GM19351 (cell line): ENCODE results near the gene KLHDC1.
"Not testable (repeated sequence)": the region's sequence is repeated elsewhere in the genome, so short reads cannot be mapped to it uniquely, and the experiment has no call there.

Experiments
- ATAC-seq: cut with Tn5 transposase; IDR thresholded peaks from one replicate; pipeline ENCODE4 v1.9.1; 2021; ENCODE audit warnings: mild to moderate bottlenecking, moderate library complexity; ENCODE audit not compliant: unreplicated experiment

KLHDC1 gene

GRCh38 chr14:49721733-49722435, 29.0 kb downstream of the KLHDC1 start:
- ATAC-seq: not testable (repeated sequence)

- no peak for ATAC-seq
These were observed 34.3 kb downstream of the KLHDC1 start for GRCh38 chr14:49727171-49727570.

GRCh38 chr14:49732896-49733295, 40.0 kb downstream of the KLHDC1 start:
- no peak for ATAC-seq

- ATAC-seq: no peak
These were observed 40.9 kb downstream of the KLHDC1 start for GRCh38 chr14:49733836-49734235.

GRCh38 chr14:49735669-49736068, 42.7 kb downstream of the KLHDC1 start:
- ATAC-seq: not testable (repeated sequence)

GRCh38 chr14:49745191-49745590, 52.3 kb downstream of the KLHDC1 start:
- ATAC-seq: no peak

- ATAC-seq: not testable (repeated sequence)
These were observed 53.6 kb downstream of the KLHDC1 start for GRCh38 chr14:49746476-49746875.

GRCh38 chr14:49754570-49755097, 61.7 kb downstream of the KLHDC1 start:
- no peak for ATAC-seq

- ATAC-seq: no peak
These were observed 62.5 kb downstream of the KLHDC1 start for GRCh38 chr14:49755378-49755777.

- no peak for ATAC-seq
These were observed 69.1 kb downstream of the KLHDC1 start for GRCh38 chr14:49761839-49762551.

GRCh38 chr14:49766839-49767238, 73.9 kb downstream of the KLHDC1 start:
- ATAC-seq: no peak

GRCh38 chr14:49767270-49767570, 74.3 kb downstream of the KLHDC1 start:
- ATAC-seq: no peak

- ATAC-seq: peak; percentile 88
These were observed 74.8 kb downstream of the KLHDC1 start, which contains the start of gene KLHDC2 for GRCh38 chr14:49767571-49768300. TSS of gene KLHDC2 (plus strand) at chr14:49768153. CDS start at chr14:49768469, 316 bp downstream.

GRCh38 chr14:49768301-49769121, 75.6 kb downstream of the KLHDC1 start:
- ATAC-seq: peak; percentile 40

GRCh38 chr14:49769171-49769570, 76.3 kb downstream of the KLHDC1 start:
- ATAC-seq: no peak

GRCh38 chr14:49769581-49770211, 76.8 kb downstream of the KLHDC1 start:
- ATAC-seq: no peak

- ATAC-seq: no peak
These were observed 77.4 kb downstream of the KLHDC1 start for GRCh38 chr14:49770212-49770817.

- ATAC-seq: not testable (repeated sequence)
These were observed 78.8 kb downstream of the KLHDC1 start for GRCh38 chr14:49771691-49772090.

- ATAC-seq: no peak
These were observed 81.2 kb downstream of the KLHDC1 start for GRCh38 chr14:49774106-49774505.

GRCh38 chr14:49778421-49778820, 85.5 kb downstream of the KLHDC1 start:
- no peak for ATAC-seq
